HG03025 (cell line): Measurements from ENCODE around the gene THSD7B.
"Not testable (repeated sequence)": the region's sequence is repeated elsewhere in the genome, so short reads cannot be mapped to it uniquely, and the experiment has no call there.

Experiments
- ATAC-seq: cut with Tn5 transposase; IDR thresholded peaks from one replicate; pipeline ENCODE4 v1.9.1; 2021; ENCODE audit warnings: mild to moderate bottlenecking, moderate library complexity; ENCODE audit not compliant: unreplicated experiment, low FRiP score

THSD7B gene

GRCh38 chr2:137237055-137237454, 471.7 kb downstream of the THSD7B start:
- no peak for ATAC-seq

DNA sequence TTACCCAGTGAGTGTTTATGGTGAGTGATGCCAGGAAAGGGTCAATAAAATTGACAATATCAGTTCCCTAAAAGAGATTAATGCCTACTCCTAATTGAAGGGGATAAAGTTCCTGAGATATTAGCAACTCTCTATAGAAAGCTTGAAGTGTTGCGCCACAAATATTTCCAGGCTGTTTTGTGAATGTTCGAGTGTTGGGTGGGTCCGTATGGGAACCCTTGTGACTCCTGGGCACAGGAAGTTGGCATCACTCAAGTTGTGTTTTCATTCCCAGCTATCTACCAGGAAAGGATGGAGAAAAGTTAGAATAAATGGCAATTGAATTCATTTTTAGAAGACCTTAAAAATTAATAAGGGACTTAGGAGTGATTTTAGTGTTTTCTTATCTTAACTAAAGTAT, 472.7 kb downstream of the THSD7B start:
- no peak for ATAC-seq

DNA sequence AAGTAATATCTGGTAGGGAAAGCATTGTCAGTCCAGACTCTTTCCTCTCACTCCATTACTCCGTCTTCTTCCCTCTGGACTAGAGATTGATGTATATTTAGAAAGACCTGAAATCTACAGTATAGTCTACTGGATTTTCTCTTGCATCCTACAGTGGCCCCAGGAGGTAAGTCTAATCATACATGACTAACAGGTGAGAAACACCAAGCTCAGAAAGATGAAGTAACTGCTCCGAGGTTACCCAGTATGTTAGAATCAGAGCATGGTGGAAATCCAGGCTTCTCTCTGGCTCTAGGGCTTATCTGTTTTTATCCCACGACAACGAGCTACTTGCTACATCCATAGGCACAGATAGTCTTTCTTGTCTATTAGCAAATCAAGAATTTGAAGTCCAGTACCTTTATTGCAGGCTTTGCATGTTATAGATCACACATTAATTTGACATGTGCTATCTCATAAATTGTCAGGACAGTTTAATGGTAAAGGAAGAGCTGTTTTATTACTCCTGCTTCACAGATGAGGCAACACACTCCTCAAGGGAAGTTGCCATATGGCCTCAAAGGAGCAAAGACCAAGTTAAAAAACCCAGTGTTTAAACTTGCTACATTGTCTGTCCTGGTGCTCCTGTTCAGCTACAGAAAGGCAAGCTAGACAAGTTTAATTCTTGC, 484.3 kb downstream of the THSD7B start:
- ATAC-seq = no peak

- no peak for ATAC-seq
These were observed 485.1 kb downstream of the THSD7B start for GRCh38 chr2:137250401-137250800.

GRCh38 chr2:137251045-137251444, 485.7 kb downstream of the THSD7B start:
- no peak for ATAC-seq

- ATAC-seq = no peak
These were observed 487.6 kb downstream of the THSD7B start for GRCh38 chr2:137252934-137253333.

- no peak for ATAC-seq
These were observed 488.7 kb downstream of the THSD7B start for GRCh38 chr2:137254052-137254451.

DNA sequence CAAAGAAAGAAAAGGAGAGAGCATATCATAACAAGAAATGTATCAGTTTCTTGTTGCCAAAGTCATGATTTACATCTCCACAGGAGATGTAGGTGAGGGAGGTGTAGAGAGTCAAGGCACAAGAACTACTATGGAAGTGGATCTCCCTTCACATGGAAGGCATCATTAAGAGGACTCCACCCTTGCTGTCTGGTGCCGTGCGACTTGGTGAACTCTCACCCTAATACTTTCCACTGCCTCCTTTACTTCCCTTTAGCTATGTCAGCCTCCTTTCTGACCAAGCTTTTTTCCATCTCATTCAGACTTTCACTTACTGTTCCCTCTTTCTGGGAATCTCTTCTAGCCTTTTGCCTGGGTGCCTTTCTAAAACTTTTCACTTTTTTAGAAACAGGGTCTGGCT, 490.0 kb downstream of the THSD7B start:
- ATAC-seq = no peak

- ATAC-seq = no peak
These were observed 490.6 kb downstream of the THSD7B start for GRCh38 chr2:137255990-137256389.

GRCh38 chr2:137261881-137262585, 496.7 kb downstream of the THSD7B start:
- ATAC-seq = no peak

DNA sequence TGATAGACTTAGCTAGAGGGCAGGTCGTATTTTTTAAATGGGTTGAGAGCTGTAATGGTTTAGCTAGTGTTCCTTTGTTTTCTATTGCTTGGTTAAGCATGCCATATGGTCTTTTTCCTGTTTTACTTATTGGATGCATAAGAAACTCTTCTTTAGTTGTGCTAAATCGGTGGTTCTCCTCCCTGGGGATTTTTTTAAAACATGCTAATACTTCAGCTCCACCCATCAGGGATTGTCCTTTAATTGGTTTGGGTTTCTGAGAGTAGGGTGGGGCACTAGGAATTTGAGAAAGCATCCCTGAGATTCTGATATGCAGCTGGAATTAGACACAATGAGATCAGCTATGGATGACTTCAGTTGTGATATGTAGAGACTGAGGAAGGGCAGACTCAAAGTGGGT, 497.2 kb downstream of the THSD7B start:
- no peak for ATAC-seq

DNA sequence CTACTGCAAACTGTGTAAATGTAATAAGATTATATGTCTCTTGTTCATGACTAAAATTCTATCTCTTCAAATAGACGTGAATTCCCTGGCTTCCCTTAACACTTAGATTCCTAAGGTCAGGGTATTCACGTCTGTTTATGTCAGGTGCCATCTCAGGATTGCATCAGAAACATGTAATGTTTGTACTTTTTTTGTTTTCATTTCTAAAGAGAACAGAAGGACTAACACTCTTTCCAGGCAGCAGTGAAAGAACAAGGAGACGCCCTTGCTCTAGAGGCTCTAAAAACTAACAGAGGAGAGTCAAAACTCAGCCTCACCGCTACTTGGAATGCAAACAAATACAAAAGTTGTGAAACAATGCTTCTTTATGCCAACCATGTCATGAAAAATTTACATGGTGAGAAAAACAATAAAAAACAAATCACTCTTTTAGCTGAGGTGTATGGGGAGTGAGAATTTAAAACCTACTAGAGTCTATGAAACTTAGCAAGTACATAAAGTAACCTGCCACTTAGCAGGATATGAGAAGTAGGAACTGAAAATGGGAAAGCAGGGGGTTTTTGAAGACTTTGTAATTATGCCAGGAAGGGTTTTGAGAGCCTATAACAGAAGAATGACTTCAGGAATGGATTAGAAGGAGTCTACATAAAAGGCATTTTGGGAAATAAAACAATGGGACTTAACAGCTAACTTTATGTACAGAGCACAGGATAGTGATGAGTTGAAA, 522.7 kb downstream of the THSD7B start:
- no peak for ATAC-seq

DNA sequence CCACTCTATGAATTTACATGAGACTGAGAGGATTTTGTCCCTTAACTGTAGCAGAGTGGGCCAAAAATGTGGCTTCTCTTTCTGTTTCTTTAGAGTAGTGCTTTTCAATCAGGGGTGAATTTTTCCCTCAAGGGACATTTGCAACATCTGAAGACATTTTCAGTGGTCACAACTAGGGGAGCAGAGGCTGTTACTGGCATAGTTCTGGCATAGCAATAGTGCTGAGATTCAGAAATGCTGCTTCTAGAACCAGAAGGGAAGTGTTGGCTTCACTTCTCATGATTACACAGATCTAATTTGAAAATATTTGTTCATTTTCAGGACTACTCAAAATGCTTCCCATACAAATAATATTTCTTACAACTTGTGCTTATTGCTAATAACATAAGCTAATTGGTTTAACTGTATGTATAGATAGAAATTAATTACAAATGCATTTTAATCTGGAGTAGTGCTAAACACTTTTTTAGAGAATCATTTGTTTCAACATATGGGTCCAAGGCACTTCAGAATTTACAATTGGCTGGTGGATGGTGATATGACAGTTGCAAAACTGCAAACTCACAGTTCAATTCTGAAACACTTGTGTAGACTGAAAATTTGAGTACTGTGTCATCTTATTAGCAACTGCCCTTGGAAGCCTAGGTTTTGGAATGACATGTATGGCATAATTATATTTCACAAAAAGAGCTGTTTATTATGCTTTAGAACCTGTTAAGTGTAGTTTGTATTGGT, 526.7 kb downstream of the THSD7B start:
- no peak for ATAC-seq

DNA sequence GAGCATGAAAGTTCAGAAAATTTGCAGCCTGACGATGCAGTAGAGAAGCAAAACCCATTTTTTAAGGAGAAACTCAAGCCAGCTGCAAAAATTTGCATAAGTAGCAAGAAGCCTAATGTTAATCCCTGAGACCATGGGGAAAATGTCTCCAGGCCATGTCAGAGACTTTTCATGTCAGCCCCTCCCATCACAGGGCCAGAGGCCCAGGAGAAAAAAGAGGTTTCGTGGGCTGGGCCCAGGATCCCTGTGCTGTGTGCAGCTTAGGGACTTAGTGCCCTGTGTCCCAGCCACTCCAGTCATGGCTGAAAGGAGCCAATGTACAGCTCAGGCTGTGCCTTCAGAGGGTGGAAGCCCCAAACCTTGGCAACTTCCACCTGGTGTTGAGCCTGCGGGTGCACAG, 533.0 kb downstream of the THSD7B start:
- ATAC-seq = no peak

DNA sequence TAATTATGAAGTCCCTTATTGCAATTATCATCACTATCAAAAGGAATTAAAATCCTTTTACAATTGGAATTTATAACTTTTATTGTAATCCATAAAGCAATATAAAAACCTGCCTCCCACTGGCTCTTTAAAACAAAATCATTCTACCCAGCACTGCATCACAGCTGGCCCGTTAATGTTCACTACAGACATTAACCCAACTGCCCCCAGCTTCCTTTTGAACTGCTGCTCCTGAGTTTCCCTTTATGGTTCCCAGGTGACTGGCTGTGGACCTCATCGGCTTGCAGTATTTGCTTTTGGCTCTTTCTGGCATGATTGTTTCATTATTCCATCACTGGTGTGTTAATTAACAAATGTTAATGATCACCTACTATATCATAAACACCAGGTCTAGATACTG, 535.6 kb downstream of the THSD7B start:
- no peak for ATAC-seq

DNA sequence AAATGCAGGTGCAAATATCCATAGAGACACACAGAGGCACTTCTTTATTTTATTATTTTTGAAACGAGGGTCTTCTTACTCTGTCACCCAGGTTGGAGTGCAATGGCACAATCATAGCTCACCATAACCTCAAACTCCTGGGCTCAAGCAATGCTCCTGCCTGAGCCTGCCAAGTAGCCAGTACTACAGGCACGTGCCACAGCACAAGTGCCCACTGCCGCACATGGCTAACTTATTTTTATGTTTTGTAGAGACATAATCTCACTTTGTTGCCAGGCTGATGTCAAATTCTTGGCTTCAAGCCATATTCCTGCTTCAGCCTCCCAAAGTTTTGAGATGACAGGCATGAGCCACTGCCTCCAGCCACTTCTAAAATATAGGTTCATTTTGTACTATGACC, 537.6 kb downstream of the THSD7B start:
- no peak for ATAC-seq

DNA sequence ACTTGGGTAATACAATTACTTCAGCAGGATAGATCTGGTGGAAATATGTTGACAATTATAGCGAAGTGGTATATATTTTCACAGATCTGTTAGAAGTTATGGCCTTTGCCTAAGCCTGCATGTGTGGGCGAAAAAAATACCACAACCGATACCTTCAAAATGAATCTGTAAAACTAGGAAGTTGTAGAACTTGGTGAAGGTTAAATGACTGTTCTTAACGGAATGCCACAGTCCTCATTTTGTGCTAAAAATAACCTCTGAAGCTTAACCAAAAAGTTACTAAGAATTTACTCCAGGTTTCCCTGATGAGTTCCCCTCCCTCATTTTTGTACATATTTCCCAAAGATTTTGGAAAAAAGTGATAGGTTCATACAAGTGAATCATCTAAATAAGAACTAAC, 550.7 kb downstream of the THSD7B start:
- ATAC-seq = no peak

DNA sequence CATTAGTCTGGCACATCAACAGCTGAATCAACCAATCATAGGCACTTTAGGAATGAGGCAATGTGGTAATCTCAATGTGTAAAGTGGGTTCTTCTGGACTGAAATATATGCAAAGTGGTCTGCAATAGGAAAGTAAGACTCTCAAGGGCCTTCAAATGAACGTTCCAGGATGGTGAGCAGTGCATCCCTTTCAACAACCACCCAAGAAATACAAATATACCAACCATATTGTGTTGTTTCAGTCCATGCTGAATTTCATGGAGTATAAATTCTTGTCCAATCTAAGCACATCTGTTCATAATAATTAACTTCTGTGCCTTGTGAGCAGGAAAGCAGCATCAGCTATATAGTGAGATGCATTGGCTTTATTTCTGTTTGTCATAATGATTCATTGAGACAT, 556.2 kb downstream of the THSD7B start:
- ATAC-seq = no peak

- not testable (repeated sequence) for ATAC-seq
These were observed 566.2 kb downstream of the THSD7B start for GRCh38 chr2:137331562-137331961.

DNA sequence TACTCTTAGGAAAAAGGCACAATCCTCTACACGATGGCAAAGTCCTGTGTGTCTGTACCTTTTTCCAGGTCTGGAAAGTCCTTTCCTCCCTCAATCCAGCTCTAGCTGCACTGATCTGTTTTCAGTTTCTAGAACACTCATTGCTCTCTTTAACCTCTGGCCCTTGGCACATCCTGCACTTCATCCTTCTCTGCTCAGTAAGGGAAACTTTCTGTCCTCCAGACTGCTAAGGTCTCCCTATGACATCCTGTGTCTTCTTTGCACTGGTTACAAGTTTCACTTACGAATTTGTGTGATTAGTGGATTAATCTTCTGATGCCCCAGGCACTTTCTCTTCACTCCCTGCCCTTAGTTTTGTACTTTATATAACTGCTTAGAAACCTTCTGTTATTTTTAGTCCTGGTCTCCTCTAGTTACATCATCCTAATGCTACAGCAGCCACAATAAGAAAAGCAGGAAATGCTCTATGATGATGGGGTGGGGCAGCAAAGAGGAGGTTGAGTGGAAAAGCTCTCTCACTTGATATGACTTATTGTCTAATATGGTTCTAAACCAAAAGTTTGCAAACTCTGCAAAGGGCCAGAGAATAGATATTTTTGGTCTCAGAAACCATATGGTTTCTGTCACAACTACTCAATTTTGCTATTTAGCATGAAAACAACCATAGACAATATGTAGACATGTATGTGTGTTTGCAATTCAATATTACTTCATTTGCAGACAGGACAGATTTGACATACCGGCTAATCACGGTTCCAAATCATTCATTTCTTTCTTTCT, 568.2 kb downstream of the THSD7B start:
- ATAC-seq = no peak
